MV-4-11 (cell line): ENCODE measurements around the gene WDR91.

Experiments used
- DNase-seq: peaks from one replicate; lab custom pipeline; 2025; lab: John Stamatoyannopoulos, UW

WDR91 gene

GRCh38 chr7:135160858-135161653, 50.3 kb downstream of the WDR91 start:
- DNase-seq, result peak; percentile 77

- DNase-seq, result peak; percentile 74
These were observed 51.0 kb downstream of the WDR91 start for GRCh38 chr7:135160098-135160857.

- no peak for DNase-seq
These were observed 51.8 kb downstream of the WDR91 start for GRCh38 chr7:135159359-135160085.

- DNase-seq, result no peak
These were observed 52.5 kb downstream of the WDR91 start for GRCh38 chr7:135158874-135159273.

GRCh38 chr7:135158141-135158655, 53.1 kb downstream of the WDR91 start:
- DNase-seq, result no peak

- no peak for DNase-seq
These were observed 55.0 kb downstream of the WDR91 start for GRCh38 chr7:135156290-135156689.

GRCh38 chr7:135154734-135155133, 56.6 kb downstream of the WDR91 start:
- DNase-seq, result no peak

- DNase-seq, result no peak
These were observed 58.9 kb downstream of the WDR91 start for GRCh38 chr7:135152442-135152841.

- DNase-seq, result peak; percentile 28
These were observed 59.8 kb downstream of the WDR91 start for GRCh38 chr7:135151533-135151932.

GRCh38 chr7:135151132-135151531, 60.2 kb downstream of the WDR91 start:
- DNase-seq, result no peak

GRCh38 chr7:135150072-135150782, 61.1 kb downstream of the WDR91 start:
- DNase-seq, result no peak

GRCh38 chr7:135147899-135148721, 63.2 kb downstream of the WDR91 start, which contains the start of gene TMEM140:
Gene TMEM140, plus strand, starts transcription at chr7:135148072. Its CDS starts 16,370 bp downstream, at chr7:135164442.
- peak; percentile 61 for DNase-seq

GRCh38 chr7:135147341-135147898, 63.9 kb downstream of the WDR91 start:
- DNase-seq, result no peak

- peak; percentile 6 for DNase-seq
These were observed 67.2 kb downstream of the WDR91 start for GRCh38 chr7:135143885-135144668.
